ENCODE results near the gene NCOR2.

NCOR2 gene

DNA sequence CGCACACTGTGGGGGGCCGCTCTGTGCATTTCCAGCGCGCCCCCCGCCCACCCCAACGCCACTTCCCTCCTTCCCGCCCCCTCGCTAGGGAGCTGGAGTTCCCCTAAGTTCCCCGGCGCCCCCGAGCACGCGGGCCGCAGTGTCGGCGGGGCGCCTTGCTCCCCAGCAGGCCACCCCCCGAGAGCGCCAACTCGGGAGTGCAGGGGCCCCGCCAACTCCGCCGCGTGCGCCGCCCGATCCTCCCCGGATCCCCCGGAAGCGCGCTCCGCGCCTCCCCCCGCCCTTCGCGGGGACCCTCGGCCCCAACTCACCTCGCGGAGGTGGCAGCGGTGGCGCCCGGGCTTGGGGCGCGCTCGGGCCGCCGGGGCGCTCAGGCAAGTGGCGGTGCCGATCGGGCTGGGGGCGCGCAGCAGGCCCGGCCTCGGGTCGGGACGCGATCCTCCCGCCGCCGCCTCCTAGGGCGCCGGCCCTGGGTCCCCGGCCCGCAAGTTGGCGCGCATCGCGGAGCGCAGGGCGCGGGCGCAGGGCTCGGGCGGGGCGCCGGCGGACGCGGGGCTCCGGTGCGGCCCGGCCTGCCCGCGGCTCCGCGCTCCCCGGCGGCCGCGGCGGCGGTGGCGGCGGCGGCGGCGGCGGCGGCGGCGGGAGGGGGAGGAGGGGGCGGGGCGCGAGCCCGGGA lies at the start of gene NCOR2:
NCOR2 (minus strand) TSS at position 616 of the 676 bp plus-strand sequence. CDS start 72,361 bp downstream, outside the sequence.
- peak; percentile 20 for DNase-seq (ENCODE audit: low spot score)

- DNase-seq (ENCODE audit: low spot score) = no peak
Measured at GRCh38 chr12:124616394-124617221, 49.2 kb upstream of the NCOR2 start.

DNA sequence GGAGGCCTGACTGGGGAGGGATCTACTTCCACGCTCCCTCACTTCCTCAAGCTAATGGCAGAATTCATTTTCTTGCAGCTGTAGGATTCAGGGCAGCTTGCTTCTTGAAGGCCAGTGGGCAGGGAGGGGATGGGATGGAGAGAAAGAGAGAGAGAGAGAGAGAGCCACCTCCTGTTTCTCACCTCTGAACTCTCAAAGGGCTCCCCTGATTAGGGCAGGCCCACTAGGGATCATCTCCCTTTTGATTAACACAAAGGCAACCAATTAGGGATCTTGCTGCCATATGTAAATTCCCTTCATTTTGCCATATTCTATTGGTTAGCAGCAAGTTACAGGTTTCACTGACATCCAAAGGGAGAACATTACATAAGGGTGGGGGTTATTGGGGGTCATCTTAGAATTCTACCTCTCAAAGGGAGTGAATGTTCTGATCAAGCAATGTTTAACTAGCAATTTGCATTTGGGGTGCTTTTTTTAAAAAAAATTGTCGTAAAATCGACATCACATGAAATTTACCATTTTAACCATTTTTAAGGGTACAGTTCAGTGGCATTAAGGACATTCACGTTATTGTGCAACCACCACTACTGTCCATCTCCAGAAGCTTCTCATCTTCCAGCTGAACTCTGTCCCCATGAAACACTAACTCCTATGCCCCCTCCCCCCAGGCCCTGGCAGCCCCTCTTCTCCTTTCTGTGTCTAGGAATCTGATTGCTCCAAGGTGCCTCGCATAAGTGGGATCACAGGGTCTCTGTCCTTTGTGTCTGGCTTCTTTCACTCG lies 47.3 kb upstream of the NCOR2 start:
- no peak for DNase-seq (ENCODE audit: low spot score)

DNA sequence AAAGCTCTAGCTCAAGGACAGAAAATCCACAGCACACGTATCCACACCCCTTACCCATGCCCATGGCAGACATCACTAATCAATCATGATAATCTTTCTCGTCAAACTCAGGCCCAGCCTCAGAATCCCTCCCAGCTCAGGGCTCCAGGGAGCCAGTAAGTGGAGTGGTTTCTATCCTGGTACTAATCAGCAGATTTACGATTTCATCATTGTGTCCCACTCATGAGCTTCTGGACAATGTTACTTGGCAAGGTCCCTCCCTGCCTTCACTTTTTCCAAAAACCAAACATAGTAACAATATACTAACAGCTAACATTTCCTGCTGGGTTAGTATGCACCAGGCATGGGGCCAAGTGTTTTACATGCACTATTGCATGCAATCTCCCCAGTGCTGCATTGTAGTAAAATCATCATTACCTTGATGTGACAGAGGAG lies 45.8 kb upstream of the NCOR2 start:
- DNase-seq (ENCODE audit: low spot score) = no peak

GRCh38 chr12:124612410-124612680 lies 44.9 kb upstream of the NCOR2 start:
- no peak for DNase-seq (ENCODE audit: low spot score)

GRCh38 chr12:124611559-124612409 lies 44.4 kb upstream of the NCOR2 start:
- DNase-seq (ENCODE audit: low spot score) = no peak

GRCh38 chr12:124610629-124611558 lies 43.5 kb upstream of the NCOR2 start:
- no peak for DNase-seq (ENCODE audit: low spot score)

- no peak for DNase-seq (ENCODE audit: low spot score)
Measured at GRCh38 chr12:124610021-124610612, 42.7 kb upstream of the NCOR2 start.

DNA sequence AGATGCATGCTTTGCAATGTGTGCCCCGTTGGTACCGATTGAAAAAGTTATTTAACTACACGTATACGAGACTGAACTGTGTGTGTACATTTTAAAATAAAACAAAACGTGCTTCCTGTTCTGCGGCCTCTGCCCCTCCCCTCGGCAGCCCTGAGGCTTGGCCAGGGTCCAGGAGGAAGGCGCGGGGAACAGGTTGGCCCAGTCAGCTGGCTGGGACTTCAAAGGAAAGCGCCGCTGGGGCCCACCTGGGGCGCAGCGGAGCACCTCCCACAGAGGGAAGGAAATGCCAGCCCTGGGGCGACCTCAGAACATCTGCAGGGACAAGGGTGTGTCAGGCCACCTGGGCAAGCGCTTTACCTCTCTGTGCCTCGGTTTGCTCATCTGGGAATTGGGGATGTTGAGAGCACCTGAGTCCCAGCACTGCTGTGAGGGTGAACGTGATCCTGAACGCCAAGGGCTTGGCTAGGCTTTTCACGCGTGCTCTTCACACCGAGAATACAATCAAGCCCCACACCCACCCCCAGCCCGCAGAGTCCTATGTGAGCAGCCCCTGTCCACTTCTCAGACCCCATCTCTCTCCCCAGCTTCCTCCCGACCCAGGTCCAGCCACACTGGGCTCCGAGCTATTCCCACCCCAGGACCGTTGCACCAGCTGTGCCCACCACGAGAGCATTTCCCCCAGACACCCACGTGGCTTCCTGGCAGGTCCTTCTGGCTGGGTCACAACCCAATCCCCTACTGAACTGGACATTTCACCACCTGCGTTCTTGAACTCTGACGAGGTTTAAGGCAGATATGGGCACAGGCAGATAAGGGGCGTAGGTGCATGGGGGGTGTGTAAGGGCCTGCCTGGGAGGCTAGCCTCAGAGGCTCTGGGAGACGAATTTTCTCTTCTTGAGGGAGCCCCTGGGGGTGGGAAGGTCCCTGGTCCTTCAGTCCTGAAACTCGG lies 41.9 kb upstream of the NCOR2 start:
- peak; percentile 86 for DNase-seq (ENCODE audit: low spot score)

- no peak for DNase-seq (ENCODE audit: low spot score)
Measured at GRCh38 chr12:124608450-124608870, 41.0 kb upstream of the NCOR2 start.

DNA sequence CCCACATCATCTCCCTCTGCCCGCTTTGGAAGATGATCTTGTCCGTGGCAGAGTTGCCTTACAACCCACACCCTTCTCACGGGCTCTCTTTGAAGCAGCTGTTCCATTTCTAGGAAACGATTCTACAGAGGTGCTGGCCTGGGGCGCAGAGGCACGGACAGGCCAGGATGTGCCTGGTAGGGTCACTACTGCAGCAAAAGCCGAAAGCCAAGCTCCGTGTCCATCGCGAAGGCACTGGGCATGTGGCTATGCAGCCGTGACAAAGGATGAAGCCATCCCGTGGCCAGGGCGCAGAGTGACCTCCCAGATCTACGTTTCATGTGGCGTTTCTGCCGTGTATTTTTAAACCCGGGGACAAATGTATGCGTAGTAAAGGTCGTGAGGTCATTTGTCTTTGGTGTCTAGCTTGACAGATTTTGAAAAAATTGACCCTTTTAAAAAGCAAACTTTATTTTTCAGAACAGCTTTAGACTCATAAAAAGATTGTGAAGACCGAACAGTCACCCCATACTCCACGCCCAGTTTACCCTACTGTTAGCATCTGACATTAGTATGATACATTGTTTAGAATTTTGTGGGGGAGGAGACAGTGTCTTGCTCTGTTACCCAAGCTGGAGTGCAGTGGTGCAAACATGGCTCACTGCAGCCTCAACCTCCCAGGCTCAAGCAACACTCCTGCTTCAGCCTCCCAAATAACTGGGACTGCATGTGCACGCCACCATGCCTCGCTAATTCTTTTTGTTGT lies 40.4 kb upstream of the NCOR2 start:
- DNase-seq (ENCODE audit: low spot score) = no peak

GRCh38 chr12:124605883-124606774 lies 38.7 kb upstream of the NCOR2 start:
- DNase-seq (ENCODE audit: low spot score) = no peak

GRCh38 chr12:124605150-124605882 lies 37.9 kb upstream of the NCOR2 start:
- DNase-seq (ENCODE audit: low spot score) = no peak

DNA sequence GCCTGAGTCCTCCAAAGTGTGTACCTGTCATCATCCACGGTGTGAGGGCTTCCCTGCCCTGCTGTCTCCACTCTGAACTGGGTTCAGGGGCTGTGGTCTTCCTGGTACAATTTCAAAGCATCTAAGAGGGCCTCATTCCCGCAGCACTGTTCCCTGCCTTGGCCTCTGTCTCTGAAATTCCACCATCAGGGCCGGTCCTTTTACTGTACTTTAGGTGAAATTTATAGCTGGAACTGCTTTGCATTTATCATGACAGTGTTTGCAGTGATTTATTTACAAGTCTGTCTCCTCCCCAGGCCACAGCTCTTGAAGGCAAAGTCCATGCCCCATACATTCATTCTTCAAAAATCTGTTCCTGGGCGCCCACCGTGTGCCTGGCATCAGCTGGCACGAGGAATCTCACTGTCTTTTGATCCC lies 36.9 kb upstream of the NCOR2 start:
- DNase-seq (ENCODE audit: low spot score) = no peak

GRCh38 chr12:124603831-124604251 lies 36.4 kb upstream of the NCOR2 start:
- no peak for DNase-seq (ENCODE audit: low spot score)

- no peak for DNase-seq (ENCODE audit: low spot score)
Measured at GRCh38 chr12:124603100-124603541, 35.7 kb upstream of the NCOR2 start.

DNA sequence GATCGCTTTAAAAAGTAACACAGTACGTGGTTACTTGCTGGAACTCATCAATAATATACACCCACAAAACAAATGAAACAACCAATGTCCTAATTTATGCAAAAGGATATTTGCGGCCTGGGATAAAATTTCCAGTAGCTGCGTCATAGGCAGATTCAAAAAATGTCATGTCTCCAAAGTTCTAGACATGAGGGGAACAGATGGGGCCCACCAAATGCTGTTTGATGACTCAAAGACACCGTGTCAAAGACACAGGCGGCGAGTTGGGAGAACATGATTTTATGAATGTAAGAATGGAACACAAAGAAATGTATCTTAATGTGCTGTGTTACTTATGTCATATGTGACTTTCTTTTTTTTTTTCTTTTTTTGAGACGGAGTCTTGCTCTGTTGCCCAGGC lies 34.3 kb upstream of the NCOR2 start:
- DNase-seq (ENCODE audit: low spot score) = no peak
